Mesenteric fat pad (tissue), 1 donor: ENCODE data around the gene TAOK1. TPM values are rescaled to one million over a fixed set of nuclear protein-coding genes. Genes with fewer than 3 reads are reported as not detected.
"Not testable (repeated sequence)": the region's sequence is repeated elsewhere in the genome, so short reads cannot be mapped to it uniquely, and the experiment has no call there.

Experiments used
- DNase-seq: peaks from one replicate; pipeline ENCODE4 v3.0.0-alpha.2; 2020; ENCODE audit warnings: low spot score
- total RNA-seq: library from RNA; stranded (reverse); fragmentation: NEBNext Ultra II Directional; extraction: Animal tissue kit (Norgen Biotek cat#: 25700); gene quantifications from one replicate; pipeline ENCODE4 v1.2.1, GENCODE V29; 2021
- donor health status: DM: yes; HTN: yes; CAD: no.

The TAOK1 gene
- total RNA-seq, 1 donor from 2014 or later = 99.0 TPM

GRCh38 chr17:29443041-29443739 lies 53.0 kb downstream of the TAOK1 start:
- DNase-seq = no peak

GRCh38 chr17:29444589-29444988 lies 54.4 kb downstream of the TAOK1 start:
- DNase-seq = no peak

GRCh38 chr17:29445844-29446243 lies 55.7 kb downstream of the TAOK1 start:
- DNase-seq = no peak

GRCh38 chr17:29449865-29450671 lies 59.9 kb downstream of the TAOK1 start:
- no peak for DNase-seq

DNA sequence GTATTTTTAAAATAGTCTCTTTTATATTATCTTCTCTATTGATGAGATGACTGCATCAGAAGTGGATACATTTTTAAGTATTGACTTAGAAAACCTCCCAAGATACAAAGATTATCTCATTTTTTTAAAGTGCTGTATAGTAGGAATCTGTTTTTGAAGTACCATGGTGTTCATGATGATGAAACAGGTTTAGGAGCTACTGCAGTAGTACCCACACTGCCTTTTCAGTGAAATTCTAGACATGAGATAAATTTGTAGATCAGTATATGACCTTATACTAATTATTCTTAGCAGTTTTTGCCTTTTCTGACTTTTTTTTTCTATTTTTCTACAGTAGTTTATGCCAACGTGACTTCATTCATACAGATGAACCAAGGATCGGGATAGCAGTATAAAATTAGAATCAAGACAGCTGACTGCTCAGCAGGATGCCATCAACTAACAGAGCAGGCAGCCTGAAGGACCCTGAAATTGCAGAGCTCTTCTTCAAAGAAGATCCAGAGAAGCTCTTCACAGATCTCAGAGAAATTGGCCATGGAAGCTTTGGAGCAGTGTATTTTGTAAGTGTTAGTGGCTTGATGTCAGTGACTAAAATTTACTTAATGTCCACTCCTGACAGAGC lies 61.1 kb downstream of the TAOK1 start:
- DNase-seq = no peak

DNA sequence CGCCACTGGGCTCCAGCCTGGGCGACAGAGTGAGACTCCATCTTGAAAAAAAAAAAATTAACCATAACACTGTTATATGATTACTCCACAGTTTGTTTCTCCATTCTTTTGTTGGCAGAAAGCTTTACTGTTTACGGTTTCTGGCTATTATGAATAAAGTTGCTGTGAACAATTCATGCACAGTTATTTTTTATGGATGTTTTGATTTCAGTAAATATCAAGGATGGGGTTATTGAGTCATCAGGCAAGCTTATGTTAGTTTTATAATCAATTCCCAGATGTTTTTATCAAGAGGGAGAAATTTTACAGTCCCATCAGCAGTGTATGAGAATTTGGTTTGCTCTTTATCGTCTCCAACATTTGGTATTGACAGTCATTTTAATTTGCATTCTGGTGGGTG lies 67.9 kb downstream of the TAOK1 start:
- no peak for DNase-seq

DNA sequence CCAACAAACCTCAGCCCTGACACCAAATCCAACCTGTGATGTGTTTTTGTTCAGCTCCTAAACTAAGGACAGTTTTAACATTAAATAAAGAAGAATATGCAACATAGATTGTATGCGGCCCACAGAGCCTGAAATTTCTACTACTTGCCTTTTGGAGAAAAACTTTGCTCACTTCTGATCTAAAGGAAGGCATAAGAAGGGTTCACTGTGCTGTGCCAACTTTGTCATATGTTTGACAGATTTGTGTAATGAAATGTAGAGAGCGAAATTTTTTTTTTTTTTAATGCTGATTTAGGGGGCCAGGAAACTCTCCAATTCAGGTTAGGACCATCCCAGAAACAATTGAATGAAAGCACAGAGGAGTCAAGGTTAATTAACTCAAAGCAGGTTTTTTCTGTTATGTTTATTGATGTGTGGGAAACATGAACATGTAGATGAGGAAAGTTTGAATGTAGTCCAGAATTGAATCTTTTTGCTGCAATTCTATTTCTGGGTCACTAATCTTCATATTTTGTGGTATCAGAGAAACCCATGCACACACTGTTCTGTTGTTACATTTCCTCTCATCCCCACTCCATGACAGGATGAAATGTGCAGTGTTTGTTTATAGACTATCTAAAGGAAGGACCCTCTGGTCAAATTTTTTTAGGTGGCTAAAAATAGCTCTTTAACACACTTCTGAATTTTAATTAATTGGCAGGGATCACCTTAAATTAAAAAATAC lies 71.5 kb downstream of the TAOK1 start:
- DNase-seq = no peak

DNA sequence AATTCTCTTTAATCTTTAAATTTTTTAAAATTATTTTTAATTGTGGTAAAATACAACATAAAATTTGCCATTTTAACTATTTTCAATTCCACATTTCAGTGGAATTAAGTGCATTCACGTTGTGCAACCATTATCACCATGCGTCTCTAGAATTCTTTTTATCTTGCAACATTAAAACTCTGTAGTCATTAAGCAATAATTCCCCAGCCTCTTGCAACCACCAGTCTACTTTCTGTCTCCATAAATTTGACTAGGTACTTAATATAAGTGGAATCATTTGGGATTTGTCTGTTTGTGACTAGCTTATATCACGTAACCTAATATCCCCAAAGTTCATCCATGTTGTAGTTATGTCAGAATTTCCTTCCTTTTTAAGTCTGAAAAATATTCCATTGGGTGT lies 79.1 kb downstream of the TAOK1 start:
- DNase-seq = no peak

DNA sequence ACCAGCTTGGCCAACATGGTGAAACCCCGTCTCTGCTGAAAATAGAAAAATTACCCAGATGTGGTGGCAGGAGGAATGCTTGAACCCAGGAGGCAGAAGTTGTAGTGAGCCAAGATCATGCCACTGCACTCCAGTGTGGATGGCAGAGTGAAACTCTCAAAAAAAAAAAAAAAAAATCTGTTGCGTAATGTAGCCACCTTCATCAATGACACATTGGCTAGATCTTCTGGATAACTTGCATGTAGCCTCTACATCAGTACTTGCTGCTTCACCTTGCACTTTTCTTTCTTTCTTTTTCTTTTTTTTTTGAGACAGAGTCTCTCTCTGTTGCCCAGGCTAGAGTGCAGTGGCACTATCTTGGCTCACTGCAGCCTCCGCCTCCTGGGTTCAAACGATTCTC lies 83.3 kb downstream of the TAOK1 start:
- not testable (repeated sequence) for DNase-seq

DNA sequence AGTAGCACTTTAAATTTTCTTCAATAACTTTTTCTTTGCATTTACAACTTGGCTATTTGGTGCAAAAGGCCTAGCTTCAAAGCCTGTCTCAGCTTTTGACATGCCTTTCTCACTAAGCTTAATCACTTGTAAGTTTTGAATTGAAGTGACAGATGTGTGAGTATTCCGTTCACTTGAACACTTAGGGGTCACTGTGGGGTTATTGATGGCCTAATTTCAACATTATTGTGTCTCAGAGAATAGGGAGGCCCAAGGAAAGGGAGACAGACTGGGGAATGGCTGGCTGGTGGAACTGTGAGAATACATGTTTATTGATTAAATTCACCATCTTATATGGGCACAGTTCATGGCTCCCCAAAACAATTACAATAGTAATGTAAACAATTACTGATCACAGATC lies 84.1 kb downstream of the TAOK1 start:
- DNase-seq = no peak

DNA sequence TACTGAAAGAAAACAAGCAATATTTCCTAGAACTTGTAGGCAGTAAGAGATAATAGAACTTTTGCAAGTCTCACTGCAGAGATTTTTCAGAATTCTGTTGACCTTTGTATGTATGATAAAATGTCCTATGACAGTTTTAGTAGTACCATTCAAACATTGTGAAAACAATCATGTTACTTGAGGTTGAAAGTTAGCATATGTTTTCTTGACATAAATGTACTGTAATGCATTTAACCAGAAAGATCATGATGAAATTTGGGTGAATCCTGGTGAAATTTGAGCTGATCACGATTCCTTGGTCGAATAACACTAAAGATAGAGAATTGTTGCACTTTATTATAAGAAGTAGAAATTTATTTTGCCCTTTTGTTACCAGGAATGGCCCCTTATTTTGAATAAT lies 85.7 kb downstream of the TAOK1 start:
- DNase-seq = no peak

DNA sequence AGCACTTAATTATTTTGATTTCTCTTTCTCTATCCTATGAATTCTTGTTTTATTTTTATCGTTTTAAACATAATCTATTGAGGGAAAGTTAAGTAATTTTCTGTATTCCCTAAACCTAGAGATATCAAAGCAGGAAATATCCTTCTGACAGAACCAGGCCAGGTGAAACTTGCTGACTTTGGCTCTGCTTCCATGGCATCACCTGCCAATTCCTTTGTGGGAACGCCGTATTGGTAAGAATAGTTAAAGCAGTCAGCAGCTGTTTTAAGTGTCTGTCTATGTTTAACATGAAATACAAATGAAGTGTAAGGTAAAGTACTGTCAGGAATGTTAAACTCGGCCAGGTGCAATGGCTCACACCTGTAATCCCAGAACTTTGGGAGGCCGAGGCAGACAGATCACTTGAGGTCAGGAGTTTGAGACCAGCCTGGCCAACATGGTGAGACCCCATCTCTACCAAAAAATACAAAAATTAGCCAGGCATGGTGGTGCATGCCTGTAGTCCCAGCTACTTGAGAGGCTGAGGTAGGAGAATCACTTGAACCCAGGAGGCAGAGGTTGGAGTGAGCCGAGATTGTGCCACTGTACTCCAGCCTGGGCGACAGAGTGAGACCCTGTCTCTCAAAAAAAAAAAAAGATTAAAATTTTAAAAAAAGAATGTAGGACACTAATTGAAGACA lies 90.2 kb downstream of the TAOK1 start:
- DNase-seq = not testable (repeated sequence)

GRCh38 chr17:29483503-29483902 lies 93.3 kb downstream of the TAOK1 start:
- no peak for DNase-seq

DNA sequence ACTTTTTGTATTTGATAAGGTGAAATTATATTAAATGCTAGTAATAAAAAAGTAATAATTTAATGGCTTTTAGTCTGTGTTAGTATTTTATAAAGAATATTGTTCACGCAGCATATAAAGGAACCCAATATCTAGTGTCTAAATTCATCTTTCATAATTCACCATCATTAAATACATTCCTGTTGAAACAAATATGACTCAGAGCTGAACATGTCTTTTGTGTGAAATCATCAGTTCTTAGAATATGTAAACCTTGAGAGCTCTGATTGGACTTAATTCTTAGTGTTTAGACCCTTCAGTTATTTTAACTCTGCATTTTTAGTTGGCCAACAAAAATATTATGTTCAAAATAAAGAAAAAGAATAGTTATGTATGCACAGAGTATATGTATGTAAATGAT lies 104.8 kb downstream of the TAOK1 start:
- no peak for DNase-seq

- DNase-seq = no peak
Observed at GRCh38 chr17:29504711-29505110, 114.5 kb downstream of the TAOK1 start.

DNA sequence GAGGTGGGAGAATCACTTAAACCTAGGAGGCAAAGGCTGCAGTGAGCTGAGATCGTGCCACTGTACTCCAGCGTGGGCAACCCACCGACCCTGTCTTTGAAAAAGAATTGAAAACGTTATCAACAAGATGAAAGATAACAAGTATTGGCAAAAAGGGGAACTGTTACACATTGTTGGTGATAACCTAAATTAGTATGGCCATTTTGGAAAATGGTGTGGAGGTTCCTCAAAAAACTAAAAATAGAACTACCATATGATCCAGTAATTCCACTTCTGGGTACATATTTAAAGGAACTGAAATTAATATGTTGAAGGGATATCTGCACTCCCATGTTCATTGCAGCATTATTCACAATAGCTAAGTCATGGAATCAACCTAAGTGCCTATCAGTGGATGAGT lies 115.7 kb downstream of the TAOK1 start:
- no peak for DNase-seq

DNA sequence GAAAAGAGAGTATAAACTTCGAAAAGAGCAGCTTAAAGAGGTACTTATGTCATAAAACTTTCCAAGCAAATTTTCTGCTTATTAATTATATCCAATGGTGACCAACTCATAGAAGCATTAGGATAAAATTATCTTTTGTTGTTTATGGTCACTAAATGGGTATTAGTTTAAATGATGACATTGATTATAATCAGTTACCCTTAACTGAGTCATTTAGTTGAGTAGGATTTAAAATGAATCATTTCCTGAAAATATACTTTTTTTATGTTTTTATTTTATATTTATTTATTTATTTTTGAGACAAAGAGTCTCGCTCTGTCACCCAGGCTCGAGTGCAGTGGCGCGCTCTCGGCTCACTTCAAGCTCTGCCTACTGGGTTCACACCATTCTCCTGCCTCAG lies 120.8 kb downstream of the TAOK1 start:
- DNase-seq = no peak

GRCh38 chr17:29514792-29515191 lies 124.6 kb downstream of the TAOK1 start:
- DNase-seq = no peak

DNA sequence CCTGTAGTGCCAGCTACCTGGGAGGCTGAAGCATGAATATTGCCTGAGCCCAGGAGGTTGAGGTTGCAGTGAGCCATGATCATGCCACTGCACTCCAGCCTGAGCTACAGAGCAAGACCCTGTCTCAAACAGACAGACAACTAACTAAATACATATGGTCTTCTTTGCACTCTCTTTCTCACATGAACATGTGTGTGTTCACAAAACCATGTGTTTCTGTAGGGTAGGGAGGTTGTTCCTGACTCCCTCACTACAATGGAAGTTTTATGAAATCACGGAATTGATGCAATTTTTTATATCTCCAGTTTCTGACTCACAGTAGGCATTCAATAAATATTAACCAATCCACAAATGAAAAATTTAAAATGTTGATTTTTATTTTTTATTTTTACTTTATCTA lies 128.2 kb downstream of the TAOK1 start:
- DNase-seq = no peak

GRCh38 chr17:29524692-29525091 lies 134.5 kb downstream of the TAOK1 start:
- DNase-seq = no peak

DNA sequence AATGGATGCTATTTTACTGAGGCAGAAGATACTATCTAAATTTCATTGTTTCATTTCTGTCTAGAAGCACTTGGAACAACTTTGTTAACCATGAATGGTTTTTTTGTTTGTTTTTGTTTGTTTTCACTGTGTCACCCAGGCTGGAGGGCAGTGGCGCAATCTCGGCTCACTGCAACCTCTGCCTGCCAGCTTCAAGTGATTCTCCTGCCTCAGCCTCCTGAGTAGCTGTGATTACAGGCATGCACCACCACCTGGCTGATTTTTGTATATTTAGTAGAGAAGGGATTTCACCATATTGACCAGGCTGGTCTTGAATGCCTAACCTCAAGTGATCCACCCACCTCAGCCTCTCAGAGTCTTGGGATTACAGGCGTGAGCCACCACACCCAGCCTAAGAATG lies 136.2 kb downstream of the TAOK1 start:
- DNase-seq = no peak
